PC-3 (cell line): ENCODE results near the gene ANKRD10. TPM values are rescaled to one million over a fixed set of nuclear protein-coding genes. Genes with fewer than 3 reads are reported as not detected.

ENCODE experiments used
- ATAC-seq: fragments of 200-7000 bp; cut with Tn5 transposase; 2 replicates; pipeline ENCODE4 v1.9.1; 2020; ENCODE audit warnings: mild to moderate bottlenecking, moderate library complexity
- BruUV-seq: library from RNA; stranded (reverse); fragments of 400-500 nt; replicated peaks from 2 replicates; lab custom pipeline; 2021; lab: Mats Ljungman, UMichigan
- CTCF ChIA-PET: fragments of 300-600 bp; sonication (Branson Sonifier 250); formaldehyde crosslinking; loops from one replicate; lab custom pipeline; 2022; ENCODE audit warnings: antibody characterized with exemption; lab: Charles Lee
- POLR2A ChIA-PET: fragments of 300-600 bp; sonication (Branson Sonifier 250); formaldehyde crosslinking; loops from one replicate; lab custom pipeline; 2022; ENCODE audit warnings: antibody characterized with exemption; ENCODE audit not compliant: unreplicated experiment; lab: Charles Lee
- DNase-seq: peaks from one replicate; pipeline ENCODE4 v3.0.0-alpha.2; 2015
- H2AFZ ChIP-seq: fragments of 300-600 bp; sonication (generic); 2 replicates; pipeline ENCODE4 v1.6.0; 2016; ENCODE audit warnings: antibody characterized with exemption, low read length
- H3F3A ChIP-seq: fragments of 300-600 bp; sonication (generic); one replicate; pipeline ENCODE4 v1.6.0; 2017; ENCODE audit warnings: antibody characterized with exemption, low read length, control low read depth, mild to moderate bottlenecking; ENCODE audit not compliant: unreplicated experiment
- H3K27ac ChIP-seq: fragments of 300-600 bp; sonication (generic); 2 replicates; pipeline ENCODE4 v1.5.1; 2016; ENCODE audit warnings: mild to moderate bottlenecking, low read length
- H3K27me3 ChIP-seq: fragments of 300-600 bp; sonication (generic); 2 replicates; pipeline ENCODE4 v1.6.1; 2016; ENCODE audit warnings: low read length, mixed read lengths
- H3K36me3 ChIP-seq: fragments of 300-600 bp; sonication (generic); 2 replicates; pipeline ENCODE4 v1.6.1; 2016; ENCODE audit warnings: low read depth, mixed run types, low read length, mixed read lengths
- H3K4me1 ChIP-seq: fragments of 300-600 bp; sonication (generic); 2 replicates; pipeline ENCODE4 v1.5.1; 2016; ENCODE audit warnings: low read length; ENCODE audit not compliant: insufficient read depth
- H3K4me2 ChIP-seq: fragments of 300-600 bp; sonication (generic); 2 replicates; pipeline ENCODE4 v1.6.0; 2016; ENCODE audit warnings: low read length
- H3K4me3 ChIP-seq: fragments of 300-600 bp; sonication (generic); 2 replicates; pipeline ENCODE4 v1.5.1; 2016; ENCODE audit warnings: mild to moderate bottlenecking, low read length, mixed read lengths
- H3K79me2 ChIP-seq: fragments of 300-600 bp; sonication (generic); 2 replicates; pipeline ENCODE4 v1.6.1; 2017; ENCODE audit warnings: low read length, mixed read lengths
- H3K9ac ChIP-seq: fragments of 300-600 bp; sonication (generic); 2 replicates; pipeline ENCODE4 v1.6.0; 2016; ENCODE audit warnings: mild to moderate bottlenecking, low read length
- H3K9me2 ChIP-seq: fragments of 300-600 bp; sonication (generic); replicated peaks from 2 replicates; pipeline ENCODE4 v1.6.1; 2016; ENCODE audit warnings: mixed run types, low read length, mixed read lengths
- H3K9me3 ChIP-seq: fragments of 300-600 bp; sonication (generic); 2 replicates; pipeline ENCODE4 v1.6.1; 2016; ENCODE audit warnings: low read length, mixed read lengths
- H4K20me1 ChIP-seq: fragments of 300-600 bp; sonication (generic); 2 replicates; pipeline ENCODE4 v1.6.1; 2016; ENCODE audit warnings: low read length, mixed read lengths
- EZH2 ChIP-seq: fragments of 300-600 bp; sonication (generic); IDR thresholded peaks from one replicate; pipeline ENCODE4 v1.6.1; 2017; ENCODE audit warnings: antibody characterized with exemption, mild to moderate bottlenecking, low read length; ENCODE audit not compliant: unreplicated experiment
- EZH2phosphoT487 ChIP-seq: fragments of 300-600 bp; sonication (generic); IDR thresholded peaks from 2 replicates; pipeline ENCODE4 v1.6.1; 2018; ENCODE audit warnings: mild to moderate bottlenecking, antibody characterized with exemption, low read length, borderline replicate concordance
- intact Hi-C: fragments of 100-400 bp; cut with micrococcal nuclease; formaldehyde crosslinking; loops from 2 replicates; pipeline ENCODE4 v1.9.0; 2023
- total RNA-seq: library from RNA; depleted of rRNA; stranded (reverse); fragments of >200 nt; gene quantifications from 2 replicates; pipeline ENCODE4 v1.2.3, GENCODE V29; 2014
- TF ChIP-seq, protein P1 (sequence below): fragments of 300-600 bp; sonication (generic); conservative IDR thresholded peaks from 2 replicates; pipeline ENCODE4 v1.5.1; 2017; ENCODE audit warnings: antibody characterized with exemption, low read depth, mild to moderate bottlenecking, low read length

The ANKRD10 gene
- total RNA-seq, 1 experiment from 2014 or later, result 60.2 TPM

DNA sequence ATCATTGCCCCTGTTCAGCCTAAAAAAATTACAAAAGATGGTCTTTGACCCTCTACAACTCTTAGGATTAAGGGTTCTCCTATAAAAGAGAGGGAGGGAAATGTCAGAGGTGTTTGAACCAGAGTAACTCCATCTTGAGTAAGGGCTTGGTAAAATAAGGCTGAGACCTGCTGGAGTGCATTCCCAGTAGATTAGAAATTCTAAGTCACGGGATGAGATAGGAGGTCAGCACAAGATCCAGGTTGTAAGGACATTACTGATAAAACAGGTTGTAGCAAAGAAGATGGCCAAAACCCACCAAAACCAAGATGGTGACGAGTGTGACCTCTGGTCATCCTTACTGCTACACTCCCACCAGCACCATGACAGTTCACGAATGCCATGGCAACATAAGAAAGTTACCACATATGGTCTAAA, 48.7 kb upstream of the ANKRD10 start:
- intact Hi-C loops, result no loop called here
- Histone ChIP-seq H3K9ac (no peak overlapping the region), H4K20me1 (no peaks in the 10 kb centered on the region), H3K4me3 (no peak overlapping the region), H3K27ac (no peak overlapping the region), H2AFZ (no peak overlapping the region), H3K36me3 (no peaks in the 10 kb centered on the region), H3K4me2 (no peak overlapping the region), H3K9me2 (no peaks in the 10 kb centered on the region), H3F3A (no peaks in the 10 kb centered on the region), H3K27me3 (no peaks in the 10 kb centered on the region), H3K9me3 (no peaks in the 10 kb centered on the region), H3K79me2 (0 out of 2 replicates have a peak, but pooled peaks cover 5% of the 10 kb centered on the region), H3K4me1 (peaks cover 24% of the 10 kb centered on the region)
- POLR2A ChIA-PET, result no interaction called here
- CTCF ChIA-PET, result no interaction called here
- ATAC-seq, result no peak
- TF ChIP-seq, protein P1, sequence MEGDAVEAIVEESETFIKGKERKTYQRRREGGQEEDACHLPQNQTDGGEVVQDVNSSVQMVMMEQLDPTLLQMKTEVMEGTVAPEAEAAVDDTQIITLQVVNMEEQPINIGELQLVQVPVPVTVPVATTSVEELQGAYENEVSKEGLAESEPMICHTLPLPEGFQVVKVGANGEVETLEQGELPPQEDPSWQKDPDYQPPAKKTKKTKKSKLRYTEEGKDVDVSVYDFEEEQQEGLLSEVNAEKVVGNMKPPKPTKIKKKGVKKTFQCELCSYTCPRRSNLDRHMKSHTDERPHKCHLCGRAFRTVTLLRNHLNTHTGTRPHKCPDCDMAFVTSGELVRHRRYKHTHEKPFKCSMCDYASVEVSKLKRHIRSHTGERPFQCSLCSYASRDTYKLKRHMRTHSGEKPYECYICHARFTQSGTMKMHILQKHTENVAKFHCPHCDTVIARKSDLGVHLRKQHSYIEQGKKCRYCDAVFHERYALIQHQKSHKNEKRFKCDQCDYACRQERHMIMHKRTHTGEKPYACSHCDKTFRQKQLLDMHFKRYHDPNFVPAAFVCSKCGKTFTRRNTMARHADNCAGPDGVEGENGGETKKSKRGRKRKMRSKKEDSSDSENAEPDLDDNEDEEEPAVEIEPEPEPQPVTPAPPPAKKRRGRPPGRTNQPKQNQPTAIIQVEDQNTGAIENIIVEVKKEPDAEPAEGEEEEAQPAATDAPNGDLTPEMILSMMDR, result no peak
- TF ChIP-seq EZH2 (no peak), EZH2phosphoT487 (no peak)
- BruUV-seq, result no TSS peak
- no peak for DNase-seq

DNA sequence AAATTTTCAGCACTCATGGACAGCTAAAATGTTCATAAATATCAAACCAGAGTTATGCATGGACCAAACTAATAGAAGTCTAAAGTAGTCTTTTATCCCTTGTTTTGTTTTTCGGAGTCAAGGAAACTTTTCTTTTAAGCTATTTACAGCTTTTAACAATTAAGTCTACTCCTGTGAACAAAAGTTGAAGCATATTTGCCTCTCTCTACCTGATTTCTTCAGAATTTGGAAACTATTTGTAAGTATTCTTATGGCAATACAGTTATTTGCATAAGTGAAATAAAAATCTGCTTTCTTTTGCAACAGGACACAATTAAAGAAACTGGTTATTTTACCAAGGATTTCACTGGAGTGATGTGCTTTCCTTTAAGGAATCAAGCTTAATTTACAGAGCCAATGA, 47.1 kb upstream of the ANKRD10 start:
- no peak for TF ChIP-seq EZH2
- TF ChIP-seq, protein P1, result no peak
- no peak for TF ChIP-seq EZH2phosphoT487
- intact Hi-C loops, result no loop called here
- CTCF ChIA-PET, result no interaction called here
- BruUV-seq, result no TSS peak
- no peaks in the 10 kb centered on the region for H3K27me3 ChIP-seq
- H3K36me3 ChIP-seq, result no peaks in the 10 kb centered on the region
- no peak overlapping the region for H3K27ac ChIP-seq
- no peak for DNase-seq
- H3K4me1 ChIP-seq, result peaks cover 20% of the 10 kb centered on the region
- H3K9ac ChIP-seq, result no peak overlapping the region
- POLR2A ChIA-PET, result no interaction called here
- 0 out of 2 replicates have a peak, but pooled peaks cover 5% of the 10 kb centered on the region for H3K79me2 ChIP-seq
- H4K20me1 ChIP-seq, result no peaks in the 10 kb centered on the region
- no peaks in the 10 kb centered on the region for H3K9me3 ChIP-seq
- H2AFZ ChIP-seq, result no peak overlapping the region
- ATAC-seq, result no peak
- H3K4me3 ChIP-seq, result no peak overlapping the region
- H3K9me2 ChIP-seq, result no peaks in the 10 kb centered on the region
- H3F3A ChIP-seq, result no peaks in the 10 kb centered on the region
- no peak overlapping the region for H3K4me2 ChIP-seq

DNA sequence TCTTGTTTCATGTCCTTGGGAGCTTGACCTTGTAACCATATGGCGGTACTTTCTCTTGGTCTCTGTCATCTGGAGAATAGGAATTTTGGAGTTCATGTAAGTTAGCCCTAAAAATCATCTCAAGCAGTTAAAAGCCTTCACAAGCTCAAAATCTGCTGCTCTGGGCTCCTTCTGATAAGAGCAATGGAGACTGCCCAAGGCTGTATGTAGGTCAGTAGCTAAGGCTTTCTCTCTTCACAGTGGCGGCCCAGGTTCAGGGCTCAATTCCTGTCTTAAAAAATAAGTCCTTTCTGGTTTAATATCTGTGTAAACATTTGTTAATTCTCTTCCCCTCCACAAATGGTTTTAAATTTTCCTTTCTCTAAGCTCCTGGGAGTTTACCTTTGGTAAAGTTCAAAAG, 45.3 kb upstream of the ANKRD10 start:
- TF ChIP-seq EZH2phosphoT487 (no peak), EZH2 (no peak)
- TF ChIP-seq, protein P1, result no peak
- BruUV-seq, result no TSS peak
- H3K9me2 ChIP-seq, result no peaks in the 10 kb centered on the region
- no peak overlapping the region for H3K4me2 ChIP-seq
- H3K9ac ChIP-seq, result no peak overlapping the region
- H3K27ac ChIP-seq, result no peak overlapping the region
- ATAC-seq (no peak), DNase-seq (no peak)
- ChIA-PET POLR2A (no interaction called here), CTCF (interaction anchor here (0.6 to 0.7 kb wide), 2 partner anchors 9 to 57 kb away, joined by 5 read pairs; no protein-coding TSS in a partner anchor)
- no peaks in the 10 kb centered on the region for H3K36me3 ChIP-seq
- H3K4me3 ChIP-seq, result no peak overlapping the region
- no peaks in the 10 kb centered on the region for H3K79me2 ChIP-seq
- H3K27me3 ChIP-seq, result no peaks in the 10 kb centered on the region
- H2AFZ ChIP-seq, result no peak overlapping the region
- no peaks in the 10 kb centered on the region for H3K9me3 ChIP-seq
- intact Hi-C loops, result no loop called here
- peaks cover 11% of the 10 kb centered on the region for H3K4me1 ChIP-seq
- H4K20me1 ChIP-seq, result no peaks in the 10 kb centered on the region
- H3F3A ChIP-seq, result no peaks in the 10 kb centered on the region
